ENCODE results near the gene PCDH1. TPM values are rescaled to one million over a fixed set of nuclear protein-coding genes. Genes with fewer than 3 reads are reported as not detected.
A peak's percentile ranks its signal among the peaks of the same experiment; 100 is the strongest.
"Not testable (repeated sequence)": the region's sequence is repeated elsewhere in the genome, so short reads cannot be mapped to it uniquely, and the experiment has no call there.

Gene PCDH1
- 3.8 and 12.8 TPM in 2 replicates for total RNA-seq (2014; rRNA removed; shearing (Covaris generic); ENCODE audit: low replicate concordance)

DNA sequence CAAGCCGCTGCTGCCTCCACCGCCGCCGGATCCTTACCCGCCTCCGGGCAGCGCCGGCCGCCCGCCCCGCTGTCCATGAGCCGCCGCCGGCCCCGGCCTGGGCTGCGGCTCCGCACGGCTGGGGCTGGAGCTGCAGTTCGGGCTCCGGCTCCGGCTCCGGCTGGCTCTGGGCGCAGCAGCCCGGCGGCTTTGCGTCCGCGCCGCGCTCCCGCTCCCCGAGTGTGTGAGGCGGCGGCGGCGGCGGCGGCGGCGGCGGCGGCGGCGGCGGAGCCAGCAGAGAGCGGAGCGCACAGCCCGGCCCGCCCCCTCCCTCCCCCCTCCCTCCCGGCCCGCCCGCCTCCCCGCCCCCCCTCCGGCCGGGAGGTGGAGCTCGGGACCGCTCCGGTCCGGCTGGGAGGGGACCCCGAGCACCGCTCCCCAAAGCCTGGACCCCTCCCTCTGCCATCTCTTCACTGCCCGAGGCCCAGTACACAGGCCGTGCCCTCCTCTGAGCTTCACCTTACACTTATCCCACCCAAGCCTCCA lies at the start of gene PCDH1:
TSS of gene PCDH1 (minus strand) at position 225 of the 525 bp plus-strand sequence. CDS start at position 77, 148 bp downstream.
- Histone ChIP-seq H3K4me3 (peak within 1 kb of the TSS; percentile 41), H3K36me3 (no peaks in the 10 kb centered on the region), H3K9me3 (no peaks in the 10 kb centered on the region), H3K27me3 (peaks cover 69% of the 10 kb centered on the region)
- peak; percentile 49 for DNase-seq

- Histone ChIP-seq H3K4me3 (no peak overlapping the region), H3K9me3 (no peaks in the 10 kb centered on the region), H3K36me3 (peaks cover 70% of the 10 kb centered on the region), H3K27me3 (no peaks in the 10 kb centered on the region)
- no peak for DNase-seq
These were observed 48.2 kb upstream of the PCDH1 start for GRCh38 chr5:141926434-141926833.

GRCh38 chr5:141923448-141924313 lies 45.5 kb upstream of the PCDH1 start, which contains the start of gene DELE1:
Gene DELE1 (plus strand): TSS chr5:141923871. CDS start chr5:141923942, 71 bp downstream.
- peak within 1 kb of the TSS; percentile 87 for H3K4me3 ChIP-seq

DNA sequence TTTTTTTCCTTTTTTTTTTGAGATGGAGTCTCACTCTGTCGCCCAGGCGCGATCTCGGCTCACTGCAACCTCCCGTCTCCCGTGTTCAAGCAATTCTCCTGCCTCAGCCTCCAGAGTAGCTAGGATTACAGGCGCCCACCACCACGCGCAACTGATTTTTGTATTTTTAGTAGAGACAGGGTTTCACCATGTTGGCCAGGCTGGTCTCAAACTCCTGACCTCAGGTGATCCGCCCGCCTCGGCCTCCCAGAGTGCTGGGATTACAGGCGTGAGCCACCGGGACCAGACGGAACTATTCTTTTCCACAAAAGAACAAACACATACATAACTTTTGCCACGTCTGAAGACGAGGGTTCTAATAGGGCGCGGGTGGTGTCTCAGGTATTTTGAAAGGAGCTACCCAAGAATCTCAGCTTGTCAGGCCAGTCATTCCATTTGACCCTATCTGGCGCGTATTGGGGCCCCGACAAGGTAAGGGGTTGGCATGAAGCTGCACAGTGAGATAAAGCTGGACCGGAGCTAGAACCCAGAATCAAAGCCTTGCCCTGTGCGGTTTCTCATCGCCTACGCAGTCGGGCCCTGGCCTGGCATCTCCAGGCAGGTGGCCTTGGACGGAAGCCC lies 44.7 kb upstream of the PCDH1 start:
- not testable (repeated sequence) for DNase-seq, H3K9me3 ChIP-seq
- peak overlapping the region; percentile 87 for H3K4me3 ChIP-seq

More at GRCh38 chr5:141923448-141924313, 45.5 kb upstream of the PCDH1 start, which contains the start of gene DELE1:
- DNase-seq = peak; percentile 99
- Histone ChIP-seq H3K9me3 (no peaks in the 10 kb centered on the region), H3K36me3 (peaks cover 42% of the 10 kb centered on the region), H3K27me3 (no peaks in the 10 kb centered on the region)

GRCh38 chr5:141920771-141921170 lies 42.6 kb upstream of the PCDH1 start:
- H3K27me3 ChIP-seq = no peaks in the 10 kb centered on the region
- no peak for DNase-seq
- peaks cover 13% of the 10 kb centered on the region for H3K36me3 ChIP-seq
- no peaks in the 10 kb centered on the region for H3K9me3 ChIP-seq
- H3K4me3 ChIP-seq = no peak overlapping the region

More for the DNA sequence above, 44.7 kb upstream of the PCDH1 start:
- H3K27me3 ChIP-seq = not testable (repeated sequence)
- H3K36me3 ChIP-seq = peaks cover 35% of the 10 kb centered on the region

- peak; percentile 40 for DNase-seq
- no peaks in the 10 kb centered on the region for H3K9me3 ChIP-seq
- H3K27me3 ChIP-seq = no peaks in the 10 kb centered on the region
- no peak overlapping the region for H3K4me3 ChIP-seq
- peaks cover 3% of the 10 kb centered on the region; the same call in 1 of the 2 replicates for H3K36me3 ChIP-seq
These were observed 41.3 kb upstream of the PCDH1 start for GRCh38 chr5:141919218-141920119.

GRCh38 chr5:141917760-141918159 lies 39.5 kb upstream of the PCDH1 start:
- Histone ChIP-seq H3K9me3 (no peaks in the 10 kb centered on the region), H3K4me3 (no peak overlapping the region), H3K36me3 (peaks cover 3% of the 10 kb centered on the region; the same call in 1 of the 2 replicates), H3K27me3 (no peaks in the 10 kb centered on the region)
- DNase-seq = no peak

DNA sequence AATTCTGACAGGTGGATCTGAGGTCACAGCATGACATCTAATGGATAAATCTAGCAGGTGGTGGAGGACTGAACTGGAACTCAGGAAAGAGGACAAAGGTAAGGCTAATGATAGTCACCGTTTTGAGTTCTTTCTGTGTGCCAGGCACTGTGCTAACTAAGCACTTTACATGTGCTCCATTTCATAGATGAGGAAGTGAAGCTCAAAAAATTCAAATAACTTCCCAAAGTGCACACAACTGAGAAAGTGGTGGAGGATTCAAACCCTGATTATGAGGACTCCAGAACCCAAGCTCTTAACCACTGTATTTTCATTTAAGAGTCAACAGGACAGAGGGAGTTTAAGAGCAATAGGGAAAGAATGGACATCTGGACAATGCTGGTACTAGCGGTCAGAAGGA lies 38.3 kb upstream of the PCDH1 start:
- H3K27me3 ChIP-seq = no peaks in the 10 kb centered on the region
- H3K36me3 ChIP-seq = no peaks in the 10 kb centered on the region
- no peak overlapping the region for H3K4me3 ChIP-seq
- DNase-seq = no peak
- H3K9me3 ChIP-seq = no peaks in the 10 kb centered on the region

DNA sequence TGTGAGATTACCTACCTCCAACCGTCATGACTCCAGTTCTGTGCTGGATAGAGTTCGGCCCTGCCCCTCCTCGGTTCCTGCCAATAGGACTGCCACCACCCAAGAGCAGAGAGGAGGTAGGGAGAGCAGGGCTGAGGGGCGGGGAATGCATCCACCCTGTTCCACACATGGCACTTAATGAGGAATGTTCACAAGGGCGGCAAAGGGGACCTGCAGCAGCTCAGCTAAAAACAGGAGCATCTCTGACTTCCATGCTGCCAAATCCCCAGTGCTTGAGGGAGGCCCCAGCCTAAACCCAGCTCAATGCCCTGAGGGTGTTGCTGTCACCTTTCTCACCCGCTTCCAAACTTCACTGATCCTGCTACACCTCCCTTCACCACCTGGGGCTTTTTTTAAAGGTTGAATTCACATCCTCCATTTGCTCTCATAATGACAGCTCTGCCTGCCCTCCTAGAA lies 37.7 kb upstream of the PCDH1 start:
- Histone ChIP-seq H3K27me3 (no peaks in the 10 kb centered on the region), H3K9me3 (no peaks in the 10 kb centered on the region), H3K4me3 (no peak overlapping the region), H3K36me3 (no peaks in the 10 kb centered on the region)
- DNase-seq = no peak

DNA sequence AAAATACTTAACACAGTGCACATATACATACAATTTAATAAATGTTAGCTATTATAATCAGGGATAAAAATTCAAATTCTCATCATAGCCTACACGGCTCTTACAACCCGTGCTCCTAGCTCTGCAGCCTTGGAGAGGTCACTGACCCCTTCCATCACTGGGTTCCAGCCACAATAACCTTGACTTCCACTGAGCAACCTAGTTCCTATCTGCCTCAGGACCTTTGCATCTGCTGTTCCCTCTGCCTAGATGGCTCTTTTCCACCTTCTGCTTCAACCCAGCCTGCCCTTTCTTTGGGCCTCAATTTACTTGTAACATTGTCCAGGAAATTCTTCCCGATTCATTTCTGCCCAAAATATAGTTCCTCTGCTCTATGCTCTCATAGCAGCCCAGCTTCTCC lies 36.6 kb upstream of the PCDH1 start:
- Histone ChIP-seq H3K36me3 (no peaks in the 10 kb centered on the region), H3K4me3 (no peak overlapping the region), H3K27me3 (no peaks in the 10 kb centered on the region), H3K9me3 (no peaks in the 10 kb centered on the region)
- DNase-seq = no peak

DNA sequence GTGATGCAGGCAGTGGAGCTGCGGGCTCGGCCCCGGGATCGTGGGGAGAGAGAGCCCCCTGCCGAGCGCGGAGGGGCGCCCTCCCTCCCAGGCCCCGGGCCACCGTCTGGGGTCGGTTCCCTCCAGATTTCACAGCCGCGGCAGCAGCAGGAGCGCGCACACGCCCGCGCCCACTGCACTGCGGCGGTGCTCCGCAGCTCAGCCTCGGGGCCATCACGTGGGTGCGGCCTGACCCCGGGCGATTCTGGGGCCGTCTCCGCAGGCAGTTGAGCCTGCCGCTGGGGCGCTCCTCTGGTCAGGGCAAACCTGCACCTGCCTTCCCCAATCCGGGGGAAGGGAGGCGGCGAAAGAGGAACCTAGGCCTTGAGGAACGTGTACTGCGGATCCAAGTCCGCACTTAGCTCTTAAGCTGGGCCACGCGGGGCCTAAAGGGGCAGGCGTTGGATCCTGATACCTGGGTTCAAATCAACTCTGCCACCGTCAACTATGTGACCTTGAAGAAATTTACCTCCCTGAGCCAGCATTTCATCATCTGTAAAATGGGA lies 36.1 kb upstream of the PCDH1 start:
- 0 out of 2 replicates have a peak, but pooled peaks cover 1% of the 10 kb centered on the region for H3K9me3 ChIP-seq
- no peak for DNase-seq
- H3K4me3 ChIP-seq = no peak overlapping the region
- H3K36me3 ChIP-seq = no peaks in the 10 kb centered on the region
- H3K27me3 ChIP-seq = no peaks in the 10 kb centered on the region

GRCh38 chr5:141913560-141914198 lies 35.5 kb upstream of the PCDH1 start:
- no peaks in the 10 kb centered on the region for H3K36me3 ChIP-seq
- no peak overlapping the region for H3K4me3 ChIP-seq
- DNase-seq = no peak
- H3K9me3 ChIP-seq = 0 out of 2 replicates have a peak, but pooled peaks cover 2% of the 10 kb centered on the region
- H3K27me3 ChIP-seq = no peaks in the 10 kb centered on the region

DNA sequence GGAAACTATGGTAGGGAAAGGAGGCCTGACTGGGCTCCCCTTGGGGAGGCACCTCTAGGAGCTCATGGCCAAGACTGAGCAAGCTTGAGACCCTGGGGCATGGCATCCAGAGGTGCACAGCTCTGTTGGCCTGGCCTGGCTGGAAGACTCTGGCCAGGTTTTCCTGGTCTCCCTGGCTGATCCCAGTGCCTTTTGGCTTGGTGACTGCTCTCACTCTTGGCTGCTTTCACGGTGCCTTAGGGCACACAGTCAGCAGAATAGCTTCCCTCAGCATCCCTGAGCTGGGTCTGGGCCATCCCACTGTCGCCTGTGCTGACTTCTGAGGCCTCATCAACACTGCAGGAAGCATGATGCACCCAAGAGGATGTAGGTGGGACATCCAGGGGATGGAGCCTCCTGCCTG lies 32.1 kb upstream of the PCDH1 start:
- peak; percentile 98 for DNase-seq
- H3K9me3 ChIP-seq = 0 out of 2 replicates have a peak, but pooled peaks cover 2% of the 10 kb centered on the region
- H3K36me3 ChIP-seq = no peaks in the 10 kb centered on the region
- H3K4me3 ChIP-seq = no peak overlapping the region
- H3K27me3 ChIP-seq = no peaks in the 10 kb centered on the region

- Histone ChIP-seq H3K27me3 (no peaks in the 10 kb centered on the region), H3K9me3 (0 out of 2 replicates have a peak, but pooled peaks cover 2% of the 10 kb centered on the region), H3K36me3 (no peaks in the 10 kb centered on the region), H3K4me3 (no peak overlapping the region)
- DNase-seq = no peak
These were observed 31.0 kb upstream of the PCDH1 start for GRCh38 chr5:141909212-141909611.

- no peak for DNase-seq
- Histone ChIP-seq H3K27me3 (no peaks in the 10 kb centered on the region), H3K36me3 (no peaks in the 10 kb centered on the region), H3K4me3 (no peak overlapping the region), H3K9me3 (0 out of 2 replicates have a peak, but pooled peaks cover 2% of the 10 kb centered on the region)
These were observed 30.6 kb upstream of the PCDH1 start for GRCh38 chr5:141908796-141909195.
